HL-60/S4 treated with phorbol 12-myristate 13-acetate at 8.2 ng/mL for 4 days and 3 days (cell line): ENCODE results near the gene SNU13.
"Not testable (repeated sequence)": the region's sequence is repeated elsewhere in the genome, so short reads cannot be mapped to it uniquely, and the experiment has no call there.

Source experiments
- in situ Hi-C: fragments of 300-500 bp; cut with MboI; formaldehyde crosslinking; loops from 2 replicates; pipeline ENCODE4 v1.15.0; 2022; ENCODE audit warnings: low sequenced_read_pairs

SNU13 gene

DNA sequence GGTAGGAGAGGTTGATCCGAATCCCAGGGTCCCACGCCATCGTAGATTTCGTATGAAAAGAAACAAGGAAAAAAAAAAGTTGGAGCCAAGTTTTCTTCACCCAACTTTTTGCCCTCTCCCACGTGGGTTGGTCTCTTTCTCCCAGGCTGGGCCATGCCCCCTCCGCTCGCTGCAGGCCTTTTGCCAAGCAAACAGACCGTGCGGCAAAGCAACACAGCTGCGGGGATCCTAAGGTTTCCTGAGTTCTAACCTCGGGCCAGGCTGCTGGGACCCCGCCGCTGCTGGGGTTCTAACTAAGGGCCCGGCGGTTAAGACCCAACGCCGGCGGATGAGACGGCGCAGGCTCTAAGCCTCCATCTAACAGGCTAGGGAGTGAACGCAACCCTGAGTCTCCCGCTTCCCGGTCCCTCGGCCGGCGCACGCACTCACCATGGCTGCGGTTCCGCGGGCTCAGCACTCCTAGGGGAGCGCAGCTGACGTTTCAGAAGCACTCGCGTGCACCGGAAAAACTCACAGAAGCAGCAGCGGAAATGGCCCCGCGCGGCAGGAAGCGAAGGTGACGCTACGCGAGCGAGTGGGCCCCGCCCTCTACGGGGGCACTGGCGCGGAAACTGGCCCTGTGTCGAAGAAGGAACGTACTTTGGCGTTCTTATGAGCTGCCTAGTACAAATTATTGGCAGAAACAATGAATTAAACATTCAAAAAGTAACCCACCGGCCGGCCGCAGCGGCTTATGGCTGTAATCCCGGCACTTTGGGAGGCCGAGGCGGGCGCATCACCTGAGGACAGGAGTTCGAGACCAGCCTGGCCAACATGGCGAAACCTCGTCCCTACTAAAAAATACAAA lies at the start of gene SNU13:
TSS of gene SNU13 (minus strand) at position 503 of the 847 bp plus-strand sequence. CDS start at position 432, 71 bp downstream.
- in situ Hi-C loops, result no loop called here

DNA sequence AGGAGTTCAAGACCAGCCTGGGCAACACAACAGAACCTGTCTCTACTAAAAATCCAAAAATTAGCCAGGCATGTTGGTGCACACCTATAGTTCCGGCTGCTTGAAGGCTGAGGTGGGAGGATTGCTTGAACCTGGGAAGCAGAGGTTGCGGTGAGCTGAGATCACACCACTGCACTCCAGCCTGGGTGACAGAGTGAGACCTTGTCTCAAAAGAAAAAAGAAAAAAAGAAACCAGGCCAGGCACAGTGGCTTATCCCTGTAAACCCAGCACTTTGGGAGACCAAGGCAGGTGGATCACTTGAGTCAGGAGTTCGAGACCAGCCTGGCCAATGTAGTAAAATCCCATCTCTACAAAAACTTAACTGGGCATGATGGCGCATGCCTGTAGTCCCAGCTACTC lies 44.6 kb upstream of the SNU13 start:
- in situ Hi-C loops, result not testable (repeated sequence)

DNA sequence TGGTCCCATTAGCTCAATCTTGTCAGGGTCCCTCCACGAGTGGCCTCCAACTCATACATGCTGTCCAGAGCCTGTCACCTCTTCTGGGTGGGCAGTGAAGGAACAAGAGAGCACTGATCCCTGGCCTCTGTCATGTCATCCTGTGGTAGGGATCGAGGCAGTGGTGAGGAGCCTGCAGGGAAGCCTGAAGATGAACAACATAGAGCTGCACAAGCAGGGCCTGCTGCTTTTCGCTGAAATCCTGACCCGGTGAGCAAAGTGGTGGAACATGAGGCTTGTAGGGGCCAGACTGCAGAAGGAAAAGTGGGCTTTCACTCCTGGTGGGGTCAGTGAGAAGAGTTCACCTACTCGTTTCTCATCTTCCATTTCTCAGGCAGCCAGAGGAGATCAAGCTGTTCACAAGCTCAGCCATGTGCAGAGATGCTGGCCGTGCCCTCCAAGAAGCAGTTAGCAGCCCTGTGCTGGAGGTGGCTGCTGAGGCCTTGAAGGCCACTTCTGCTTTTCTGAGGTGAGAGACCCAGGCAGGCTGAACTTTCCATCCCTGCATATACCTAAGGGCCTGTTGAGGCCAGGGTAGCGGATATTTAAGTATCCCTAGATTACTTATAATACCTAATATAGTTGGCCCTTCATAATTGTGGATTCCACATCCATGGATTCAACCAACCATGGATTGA lies 43.6 kb upstream of the SNU13 start:
- in situ Hi-C loops, result no loop called here

DNA sequence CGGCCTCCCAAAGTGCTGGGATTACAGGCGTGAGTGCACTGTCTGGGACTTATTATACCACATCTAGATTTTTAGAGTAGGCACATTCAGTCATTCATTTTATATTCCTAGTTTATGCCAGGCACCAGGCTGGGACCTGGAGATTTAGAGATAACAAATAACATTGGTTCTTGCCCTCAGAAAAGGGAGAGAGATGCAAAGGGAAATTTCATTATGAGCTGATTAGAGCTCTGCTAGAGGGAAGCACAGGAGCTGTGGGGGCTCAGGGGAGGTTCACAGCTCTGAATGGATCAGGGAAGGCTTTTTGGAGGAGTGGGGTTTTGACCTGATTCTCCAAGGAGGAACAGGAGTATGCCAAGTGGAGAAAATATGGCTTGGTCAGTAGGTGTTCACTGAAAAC lies 42.9 kb upstream of the SNU13 start:
- in situ Hi-C loops, result no loop called here

DNA sequence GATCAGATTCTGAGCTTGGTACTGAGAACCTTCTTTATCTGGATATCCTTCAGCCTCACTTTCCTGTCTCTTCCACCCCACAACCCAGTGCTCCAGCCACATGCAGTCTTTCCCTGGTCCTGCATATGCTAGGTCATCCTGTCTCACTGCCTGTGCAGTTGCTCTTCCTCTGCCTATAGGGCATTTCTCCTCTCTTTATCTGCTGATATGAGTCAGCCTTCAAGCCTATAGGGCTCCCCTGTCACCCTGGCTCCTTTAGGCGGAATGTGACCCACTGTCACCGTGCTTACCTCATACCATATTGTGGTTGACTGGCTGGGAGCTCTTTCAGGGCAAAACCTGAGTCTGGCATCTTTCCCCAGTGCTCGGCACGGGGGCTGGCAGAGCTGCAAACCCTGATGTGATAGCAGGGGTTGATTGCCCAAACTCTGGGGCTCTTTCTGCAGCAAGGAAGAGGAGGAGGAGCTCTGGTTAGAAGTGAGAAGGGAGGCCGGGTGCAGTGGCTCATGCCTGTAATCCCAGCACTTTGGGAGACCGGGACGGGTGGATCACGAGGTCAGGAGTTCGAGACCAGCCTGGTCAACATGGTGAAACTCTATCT lies 36.9 kb upstream of the SNU13 start:
- in situ Hi-C loops, result no loop called here

DNA sequence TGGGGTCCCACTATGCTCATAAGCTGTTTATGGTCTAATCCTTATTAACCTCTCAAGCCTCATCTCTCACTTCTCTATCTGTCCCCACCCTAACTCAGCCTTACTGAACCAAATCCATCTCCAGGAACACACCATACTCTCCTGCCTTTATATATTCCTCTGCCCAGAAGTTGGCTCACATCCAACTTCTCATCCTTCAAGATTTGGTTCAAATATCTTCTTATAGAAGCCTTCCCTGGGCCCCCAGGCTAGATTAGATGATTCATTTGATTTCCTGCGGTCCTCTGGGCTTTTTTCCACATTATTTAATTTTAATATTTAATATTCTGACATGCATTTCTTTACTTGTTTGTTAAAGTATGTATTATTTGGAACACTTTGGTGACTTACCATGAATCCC lies 33.8 kb upstream of the SNU13 start:
- in situ Hi-C loops, result no loop called here

DNA sequence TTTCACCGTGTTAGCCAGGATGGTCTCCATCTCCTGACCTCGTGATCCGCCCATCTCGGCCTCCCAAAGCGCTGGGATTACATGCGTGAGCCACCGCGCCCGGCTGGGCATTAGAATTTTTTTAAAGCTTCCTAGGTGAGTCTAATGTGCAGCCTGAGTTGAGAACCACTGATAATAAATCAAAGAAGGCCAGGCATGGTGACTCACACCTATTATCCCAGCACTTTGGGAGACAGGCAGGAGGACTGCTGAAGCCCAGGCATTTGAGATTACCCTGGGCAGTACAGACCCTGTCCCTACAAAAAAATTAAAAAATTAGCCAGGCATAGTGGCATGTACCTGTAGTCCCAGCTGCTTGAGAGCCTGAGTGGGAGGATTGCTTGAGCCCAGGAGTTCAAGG lies 24.3 kb upstream of the SNU13 start:
- in situ Hi-C loops, result no loop called here

DNA sequence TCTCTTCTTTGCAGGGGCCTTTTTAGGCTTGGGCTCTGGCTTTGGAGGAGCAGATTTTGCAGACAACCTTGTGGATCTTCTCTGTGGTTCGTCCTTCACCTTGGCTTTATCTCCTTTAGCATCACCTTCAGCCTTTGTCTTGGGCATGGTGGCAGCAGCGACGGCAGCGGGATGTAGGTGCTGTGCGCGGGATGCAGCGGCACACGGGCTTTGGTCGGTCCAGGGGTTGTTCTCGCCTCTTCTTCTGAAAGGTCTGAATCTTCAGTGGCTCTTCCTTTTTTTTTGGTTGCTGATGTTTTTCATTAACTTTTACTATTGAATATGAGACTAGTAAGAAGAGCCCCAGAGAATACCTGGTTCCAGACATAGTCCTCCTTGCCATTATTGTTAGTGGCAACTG lies 20.7 kb upstream of the SNU13 start:
- in situ Hi-C loops, result no loop called here

DNA sequence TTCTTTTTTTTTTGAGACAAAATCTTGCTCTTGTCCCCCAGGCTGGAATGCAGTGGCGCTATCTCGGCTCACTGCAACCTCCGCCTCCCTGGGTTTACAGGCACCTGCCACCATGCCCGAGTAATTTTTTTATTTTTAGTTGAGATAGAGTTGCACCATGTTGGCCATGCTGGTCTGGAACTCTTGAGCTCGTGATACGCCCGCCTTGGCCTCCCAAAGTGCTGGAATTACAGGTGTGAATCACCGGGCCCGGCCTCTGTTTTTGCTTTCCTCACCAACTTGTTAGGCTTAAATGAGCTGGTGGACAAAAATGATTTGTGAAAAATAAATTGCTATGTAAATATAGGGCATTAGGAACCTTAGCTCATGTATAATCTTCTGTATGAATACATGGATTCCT lies 14.1 kb upstream of the SNU13 start:
- in situ Hi-C loops, result no loop called here

DNA sequence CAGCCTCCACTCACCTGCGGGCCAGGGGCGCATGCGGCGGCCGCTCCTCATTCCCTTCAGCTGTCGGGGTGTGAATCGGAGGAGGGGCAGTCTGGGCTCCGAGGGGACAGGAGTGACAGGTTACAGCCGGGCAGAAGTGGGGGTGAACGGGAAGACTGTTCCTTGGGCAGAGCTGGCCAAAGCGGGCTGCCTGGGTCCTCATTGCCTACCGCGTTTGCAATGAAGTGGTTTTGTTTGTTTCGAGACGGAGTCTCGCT lies 11.4 kb upstream of the SNU13 start:
- in situ Hi-C loops, result no loop called here

DNA sequence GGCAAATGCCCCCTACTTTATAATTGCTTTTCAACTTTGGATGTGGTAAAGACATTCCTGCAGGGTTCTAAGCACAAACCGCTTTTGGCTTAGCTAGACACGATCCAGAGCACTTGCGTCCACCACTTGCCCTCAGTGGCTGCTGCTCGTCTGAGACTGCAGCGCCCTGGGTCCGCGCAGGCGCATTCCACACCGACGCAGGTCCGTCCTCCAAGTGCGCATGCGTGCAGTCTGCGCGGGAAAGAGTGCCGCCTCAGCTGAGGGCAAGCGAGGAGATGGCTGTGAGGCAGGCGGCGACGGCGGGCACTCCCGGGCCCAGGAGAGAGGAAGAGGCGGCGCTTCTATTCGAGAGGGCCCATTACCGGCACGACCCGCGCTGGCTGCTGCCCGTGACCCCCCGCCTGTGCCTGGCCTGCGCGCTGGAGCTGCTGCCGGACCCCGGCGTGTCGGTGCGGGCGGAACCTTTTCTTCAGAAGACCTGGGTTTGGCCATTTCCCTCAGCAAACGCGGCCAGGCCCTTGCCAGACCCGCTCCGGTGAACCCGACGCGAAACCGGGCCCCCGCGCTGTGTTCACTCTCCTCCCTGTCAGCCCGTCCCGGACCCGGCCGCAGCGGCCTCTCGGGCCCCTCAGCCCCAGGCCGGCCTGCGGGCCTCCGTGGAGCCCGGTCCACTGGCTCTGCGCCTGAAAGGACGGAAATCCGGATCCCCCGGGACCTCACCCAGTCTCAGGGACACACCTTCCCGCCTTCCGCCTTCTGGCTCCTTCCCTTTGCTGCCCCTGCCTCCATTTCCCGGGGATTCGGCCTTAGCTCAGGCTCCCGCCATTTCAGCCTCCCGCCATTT lies 10.8 kb upstream of the SNU13 start, which contains the start of gene MEI1:
TSS of gene MEI1 (plus strand) at position 240 of the 844 bp plus-strand sequence. CDS start at position 276, 36 bp downstream.
- in situ Hi-C loops, result loop anchor here (5.0 kb wide), 1 partner anchor 243 kb away; no protein-coding TSS in a partner anchor

DNA sequence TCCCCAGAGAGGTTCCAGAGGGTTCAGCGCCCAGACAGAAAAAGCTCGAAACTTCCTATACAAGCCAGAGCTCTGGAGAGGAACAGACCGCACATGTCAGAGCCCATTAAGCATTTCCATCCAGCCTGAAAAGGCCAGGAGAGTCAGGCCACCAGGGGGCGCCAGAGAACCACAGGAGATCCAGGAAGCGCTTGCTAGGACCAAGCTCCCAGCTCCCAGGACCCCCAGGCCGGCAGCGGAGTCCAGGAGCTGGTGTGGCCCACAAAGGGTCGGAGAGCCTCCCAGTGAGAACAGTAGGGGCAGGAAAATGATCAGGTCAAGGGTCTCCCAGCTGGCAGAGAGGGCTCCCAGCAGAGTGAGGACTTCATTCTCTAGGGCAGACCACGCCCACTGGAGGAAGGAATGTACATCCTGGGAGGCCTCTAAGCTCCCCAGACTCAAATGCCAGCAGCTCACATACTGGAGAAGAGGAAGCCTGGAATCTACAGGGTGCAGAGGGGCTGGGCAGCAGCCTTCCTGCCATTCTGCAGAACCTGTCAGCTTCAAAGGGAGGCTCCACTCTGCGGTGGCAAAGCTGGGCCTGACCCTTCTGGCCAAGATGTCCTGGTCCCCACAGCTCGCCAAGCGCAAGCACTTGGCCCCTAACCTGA lies 8.6 kb upstream of the SNU13 start:
- in situ Hi-C loops, result loop anchor here (5.0 kb wide), 1 partner anchor 245 kb away; no protein-coding TSS in a partner anchor

DNA sequence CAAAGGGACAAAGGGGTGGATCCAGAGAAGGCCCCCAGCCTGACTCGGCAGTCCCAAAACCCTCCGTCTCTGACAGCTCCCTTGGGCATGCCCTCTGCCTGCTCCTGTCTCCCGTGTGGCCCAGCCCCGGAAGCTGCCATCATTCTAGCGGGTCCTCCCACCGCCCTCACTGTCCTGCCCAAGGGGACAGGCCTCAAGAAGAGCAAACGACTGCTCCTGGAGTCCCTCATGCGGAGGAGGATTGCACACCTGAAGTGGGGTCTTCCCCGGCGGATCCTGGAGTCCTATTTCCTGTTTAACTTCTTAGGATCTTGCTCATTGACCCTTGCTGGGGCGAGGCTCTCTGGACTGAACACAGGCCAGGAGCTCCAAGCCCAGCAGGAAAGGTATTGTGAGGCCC lies 8.0 kb upstream of the SNU13 start:
- in situ Hi-C loops, result loop anchor here (5.0 kb wide), 1 partner anchor 246 kb away; no protein-coding TSS in a partner anchor

DNA sequence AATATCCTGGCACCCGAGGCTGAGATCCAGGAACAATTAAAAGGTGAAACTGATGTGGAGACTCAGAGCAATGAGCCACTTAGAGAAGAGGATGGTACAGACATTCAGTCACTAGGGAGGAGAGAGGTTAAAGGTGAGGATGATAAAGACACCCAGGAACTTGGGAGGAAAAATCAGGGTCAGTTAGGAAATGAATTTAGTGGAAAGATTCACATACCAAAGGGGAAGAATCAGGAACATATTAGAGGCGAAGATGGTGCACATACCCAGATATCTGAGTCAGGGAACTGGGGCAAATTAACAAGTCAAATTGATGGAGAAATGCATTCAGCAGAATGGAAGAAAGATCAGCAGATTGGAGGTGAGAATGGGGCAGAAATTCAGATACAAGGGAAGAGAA lies 6.5 kb upstream of the SNU13 start:
- in situ Hi-C loops, result loop anchor here (5.0 kb wide), 1 partner anchor 247 kb away; no protein-coding TSS in a partner anchor

DNA sequence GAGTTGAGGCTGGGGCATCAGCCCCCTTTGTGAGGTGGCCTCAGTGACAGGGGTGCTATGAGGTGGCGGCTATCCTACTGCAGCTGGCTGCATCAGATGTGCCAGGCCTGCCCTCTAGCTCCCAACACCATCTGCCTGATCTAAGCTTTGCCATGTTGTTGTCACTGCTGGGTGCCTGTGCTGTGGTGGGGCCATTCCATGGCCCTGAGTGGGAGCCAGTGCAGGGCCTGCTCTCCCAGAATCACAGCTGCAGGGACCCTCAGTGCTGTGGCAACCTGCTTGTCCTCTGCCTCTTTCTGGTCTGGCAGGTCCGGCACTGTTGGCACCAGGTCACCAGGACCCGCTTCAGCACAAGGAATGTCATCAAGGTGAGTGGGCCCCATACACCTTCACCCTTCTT lies 1.8 kb upstream of the SNU13 start:
- in situ Hi-C loops, result no loop called here

DNA sequence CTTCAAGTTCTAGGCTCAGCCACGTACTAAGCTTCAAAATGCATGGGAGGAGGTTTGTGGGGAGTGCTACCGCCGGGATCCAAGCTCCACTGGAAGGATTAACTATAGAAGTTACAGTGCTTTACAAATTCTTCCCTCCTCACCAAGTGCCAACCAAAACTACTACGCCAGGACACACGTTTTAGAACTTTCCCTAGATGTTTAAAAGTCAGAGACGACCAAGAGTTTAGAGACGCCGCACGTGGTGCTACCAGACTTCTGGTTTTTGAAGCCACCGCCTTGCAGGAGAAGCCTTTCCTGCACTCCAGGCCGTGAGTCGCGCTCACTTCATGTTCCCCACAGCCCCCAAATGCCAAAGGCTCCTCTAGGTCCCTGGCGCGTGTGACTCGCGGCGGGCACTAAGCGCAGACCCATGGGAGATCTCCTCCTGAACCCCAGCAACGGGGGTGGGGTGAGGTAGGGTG lies 734 bp downstream of the SNU13 start:
- in situ Hi-C loops, result no loop called here

DNA sequence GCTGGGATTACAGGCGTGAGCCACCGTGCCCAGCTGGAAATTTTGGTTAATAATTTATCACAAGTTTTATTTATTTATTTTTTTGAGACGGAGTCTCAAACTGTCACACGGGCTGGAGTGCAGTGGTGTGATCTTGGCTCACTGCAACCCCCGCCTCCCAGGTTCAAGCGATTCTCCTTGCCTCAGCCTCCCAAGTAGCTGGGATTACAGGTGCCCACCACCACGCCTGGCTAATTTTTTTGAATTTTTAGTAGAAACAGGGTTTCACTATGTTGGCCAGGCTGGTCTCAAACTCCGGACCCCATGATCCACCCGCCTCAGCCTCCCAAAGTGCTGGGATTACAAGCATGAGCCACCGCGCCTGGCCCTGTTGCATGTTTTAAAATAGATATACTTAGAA lies 1.8 kb downstream of the SNU13 start:
- in situ Hi-C loops, result not testable (repeated sequence)

DNA sequence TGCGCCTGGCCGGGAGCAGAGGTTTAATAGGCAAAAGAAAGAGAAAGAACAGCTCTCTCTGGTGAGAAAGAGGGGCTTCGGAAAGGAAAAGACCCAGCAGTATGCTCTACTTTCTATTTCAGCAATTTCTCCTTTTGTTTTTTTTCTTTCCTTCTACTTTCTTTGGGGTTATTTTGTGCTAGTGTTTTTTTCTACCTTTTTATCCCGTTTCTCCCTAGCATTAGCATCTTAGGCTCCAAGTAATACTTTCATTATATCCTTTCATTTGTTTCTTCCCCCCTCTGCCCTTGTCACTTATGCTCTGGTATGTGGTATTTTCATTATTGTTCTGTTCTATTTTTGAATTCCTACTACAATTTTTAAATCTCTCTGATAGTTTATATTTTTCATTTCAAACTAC lies 4.5 kb downstream of the SNU13 start:
- in situ Hi-C loops, result no loop called here

DNA sequence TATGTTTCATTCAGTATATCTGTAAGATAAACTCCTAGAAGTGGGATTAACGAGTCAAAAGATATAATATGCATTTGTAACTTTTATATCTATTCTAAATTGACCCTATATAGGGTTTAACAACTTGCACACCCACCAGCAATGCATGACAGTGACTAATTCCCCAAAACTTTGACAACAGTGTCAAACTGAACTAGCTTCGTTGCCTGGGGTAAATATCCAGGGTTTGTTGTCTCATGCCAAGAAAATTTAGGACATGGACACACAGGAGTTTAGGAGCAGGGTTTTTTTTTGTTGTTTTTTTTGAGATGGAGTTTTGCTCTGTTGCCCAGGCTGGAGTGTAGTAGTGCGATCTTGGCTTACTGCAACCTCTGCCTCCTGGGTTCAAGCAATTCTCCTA lies 5.1 kb downstream of the SNU13 start:
- in situ Hi-C loops, result no loop called here

DNA sequence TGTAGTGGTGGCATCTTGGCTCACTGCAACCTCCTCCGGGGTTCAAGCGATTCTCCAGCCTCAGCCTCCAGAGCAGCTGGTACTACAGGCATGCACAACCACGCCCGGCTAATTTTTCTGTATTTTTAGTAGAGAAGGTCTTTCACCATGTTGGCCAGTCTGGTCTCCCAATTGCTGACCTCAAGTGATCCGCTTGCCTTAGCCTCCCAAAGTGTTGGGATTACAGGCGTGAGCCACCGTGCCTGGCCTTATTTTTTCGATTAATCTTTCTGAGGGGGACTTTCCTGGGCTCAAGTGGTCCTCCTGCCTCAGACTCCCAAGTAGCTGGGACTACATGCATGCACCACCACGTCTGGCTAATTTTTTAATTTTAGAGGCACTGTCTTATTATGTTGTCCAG lies 5.6 kb downstream of the SNU13 start:
- in situ Hi-C loops, result no loop called here
